HepG2 (cell line): ENCODE results near the gene KCNK7. TPM values are rescaled to one million over a fixed set of nuclear protein-coding genes. Genes with fewer than 3 reads are reported as not detected.

Experiments
- AKAP8 ChIP-seq: sonication (generic); formaldehyde crosslinking; IDR thresholded peaks from 2 replicates; pipeline ENCODE4 v1.5.1; 2020; ENCODE audit warnings: mild to moderate bottlenecking, missing genetic modification reagents
- DNMT3B ChIP-seq: conservative IDR thresholded peaks from 2 replicates; pipeline ENCODE4 v1.6.1; 2016; ENCODE audit warnings: missing biosample characterization, control low read depth
- FOXA1 ChIP-seq, 2 experiments: fragments of 450-650 bp in 1 of 2; sonication (generic) in 1 of 2; formaldehyde crosslinking in 1 of 2; IDR thresholded peaks; 2 replicates each; pipeline versions ENCODE4 v1.4.0 to v1.6.1; 2016 to 2020; ENCODE audit warnings: missing genetic modification reagents in 1 of 2
- HNF4G ChIP-seq, 2 experiments: sonication (generic) in 1 of 2; formaldehyde crosslinking in 1 of 2; IDR thresholded peaks; 2 replicates each; pipeline versions ENCODE4 v1.4.0 to v1.6.1; 2011 to 2020; ENCODE audit warnings: borderline replicate concordance in 2 of 2, low read depth in 2 of 2, mild to moderate bottlenecking in 2 of 2, low read length in 1 of 2, missing genetic modification reagents in 1 of 2, moderate library complexity in 1 of 2
- MAZ ChIP-seq, 2 experiments: sonication (generic) in 1 of 2; formaldehyde crosslinking in 1 of 2; IDR thresholded peaks; 2 replicates each; pipeline versions ENCODE4 v1.5.0 to v1.6.1; 2012 to 2020; ENCODE audit warnings: low read depth in 2 of 2, mild to moderate bottlenecking in 2 of 2, borderline replicate concordance in 1 of 2, improper control_type of control experiment in 1 of 2, low read length in 1 of 2, missing genetic modification reagents in 1 of 2, moderate library complexity in 1 of 2
- MTF2 ChIP-seq: sonication (generic); formaldehyde crosslinking; IDR thresholded peaks from 2 replicates; pipeline ENCODE4 v1.5.0; 2020; ENCODE audit warnings: missing genetic modification reagents, borderline replicate concordance
- PRDM4 ChIP-seq: sonication (generic); formaldehyde crosslinking; IDR thresholded peaks from 2 replicates; pipeline ENCODE4 v1.9.0; 2021; ENCODE audit warnings: missing genetic modification reagents, borderline replicate concordance
- RARA ChIP-seq: IDR thresholded peaks from 2 replicates; pipeline ENCODE4 v1.6.1; 2016; ENCODE audit warnings: missing genetic modification reagents, missing compliant biosample characterization
- RFXANK ChIP-seq: IDR thresholded peaks from 2 replicates; pipeline ENCODE4 v1.6.1; 2016
- SOX13 ChIP-seq, 3 experiments: fragments of 450-650 bp in 1 of 3; sonication (generic) in 1 of 3; formaldehyde crosslinking in 1 of 3; IDR thresholded peaks in 2 of 3; conservative IDR thresholded peaks in 1 of 3; 2 replicates each; pipeline versions ENCODE4 v1.5.0 to v1.6.1; 2016 to 2020; ENCODE audit warnings: antibody characterized with exemption in 1 of 3, mild to moderate bottlenecking in 1 of 3, missing compliant biosample characterization in 1 of 3, missing genetic modification reagents in 1 of 3, moderate library complexity in 1 of 3
- YEATS2 ChIP-seq: sonication (generic); formaldehyde crosslinking; IDR thresholded peaks from 2 replicates; pipeline ENCODE4 v1.4.0; 2020; ENCODE audit warnings: missing genetic modification reagents, borderline replicate concordance
- ZBTB25 ChIP-seq: IDR thresholded peaks from 2 replicates; pipeline ENCODE4 v1.6.1; 2018; ENCODE audit warnings: missing genetic modification reagents
- ZC3H4 ChIP-seq: sonication (generic); formaldehyde crosslinking; IDR thresholded peaks from 2 replicates; pipeline ENCODE4 v1.4.0; 2020; ENCODE audit warnings: missing genetic modification reagents, borderline replicate concordance
- ZNF3 ChIP-seq: IDR thresholded peaks from 2 replicates; pipeline ENCODE4 v1.7.0; 2017; ENCODE audit warnings: inconsistent platforms
- ZNF678 ChIP-seq: sonication (generic); formaldehyde crosslinking; IDR thresholded peaks from 2 replicates; pipeline ENCODE4 v1.4.0; 2020; ENCODE audit warnings: mild to moderate bottlenecking, missing genetic modification reagents
- polyA plus RNA-seq, 8 experiments: library from polyadenylated mRNA; depleted of rRNA in 3 of 8; stranded (reverse) in 7 of 8; unstranded in 1 of 8; fragments of >200 nt; fragmentation: Illumina TruSeq in 4 of 8; extraction: Trizol in 4 of 8; gene quantifications; 2 replicates each; pipeline versions ENCODE4 v1.2.1 to v1.2.3, GENCODE V29; 2011 to 2016; ENCODE audit warnings: low read depth in 4 of 8, missing spikeins in 1 of 8, mixed read lengths in 1 of 8; ENCODE audit not compliant: insufficient read depth in 1 of 8
- total RNA-seq, 5 experiments: library from RNA; depleted of rRNA; stranded (reverse); fragments of >200 nt; fragmentation: Illumina TruSeq; extraction: Trizol; gene quantifications; 2 replicates each; pipeline ENCODE4 v1.2.3, GENCODE V29; 2016; ENCODE audit warnings: low read depth in 1 of 5
- TF ChIP-seq, protein P1 (sequence below): sonication (generic); formaldehyde crosslinking; IDR thresholded peaks from 2 replicates; pipeline ENCODE4 v1.4.0; 2020; ENCODE audit warnings: missing genetic modification reagents, borderline replicate concordance
- TF ChIP-seq, protein P2 (sequence below): sonication (generic); formaldehyde crosslinking; IDR thresholded peaks from 2 replicates; pipeline ENCODE4 v1.5.1; 2020; ENCODE audit warnings: missing genetic modification reagents, mild to moderate bottlenecking, borderline replicate concordance
- TF ChIP-seq, protein P3 (sequence below): IDR thresholded peaks from 2 replicates; pipeline ENCODE4 v1.6.1; 2018; ENCODE audit warnings: missing genetic modification reagents, mild to moderate bottlenecking, missing compliant biosample characterization

KCNK7 gene
- total and polyA plus RNA-seq, 2 of the 13 experiments (the other 11 are each of a cell fraction or from before 2014, with no cell fraction given), result 0.11 TPM; not detected in 1

DNA sequence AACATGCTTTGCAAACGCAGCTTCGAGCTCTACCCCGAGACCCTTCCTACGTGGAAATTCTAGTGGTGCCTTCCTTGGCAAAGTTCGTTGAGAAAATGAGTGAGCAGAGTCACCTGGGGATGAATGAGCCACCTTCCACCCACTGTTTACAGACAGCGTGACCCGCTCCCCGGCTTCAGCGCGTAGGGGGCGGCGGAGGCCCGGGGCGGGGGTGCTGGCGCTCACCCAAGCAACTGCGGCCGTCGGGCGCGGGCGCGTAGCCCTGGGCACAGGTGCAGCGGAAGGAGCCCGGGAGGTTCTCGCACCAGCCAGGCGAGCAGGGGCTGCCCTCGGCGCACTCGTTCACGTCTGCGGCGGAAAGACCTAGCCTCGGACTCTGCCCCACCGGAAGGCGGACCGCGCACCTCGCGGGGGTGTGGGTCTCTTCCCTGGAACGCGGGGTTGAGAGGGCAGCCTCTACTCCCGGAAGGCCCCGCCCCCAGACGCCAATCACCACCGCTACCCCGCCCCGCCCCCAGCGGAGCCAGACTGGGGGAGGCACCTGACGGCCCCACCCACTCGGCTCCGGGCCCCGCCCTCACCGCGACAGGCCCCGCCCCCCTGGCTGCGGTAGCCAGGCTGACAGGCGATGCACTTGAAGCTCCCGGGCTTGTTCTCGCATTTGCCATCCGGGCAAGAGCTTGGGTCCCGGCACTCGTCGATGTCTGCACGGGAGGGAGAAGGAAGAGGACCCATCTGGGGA lies 49.2 kb downstream of the KCNK7 start (continued):
- TF ChIP-seq MAZ (IDR thresholded peaks at IDR 0.05; ENCODE audit: borderline replicate concordance, low read depth, low read length), result no peak
- TF ChIP-seq MAZ (CRISPR knock-in tag; IDR thresholded peaks at IDR 0.05; ENCODE audit: low read depth), result peak; percentile 53; the same call in 1 of the 2 replicates
- 0 out of 2 replicates have a peak, but pooled peaks have one; percentile 44 for TF ChIP-seq HNF4G (IDR thresholded peaks at IDR 0.05; ENCODE audit: borderline replicate concordance, low read depth, low read length)
- peak; percentile 60; the same call in 1 of the 2 replicates for TF ChIP-seq HNF4G (CRISPR knock-in tag; IDR thresholded peaks at IDR 0.05; ENCODE audit: borderline replicate concordance, low read depth)
- TF ChIP-seq, protein P1, sequence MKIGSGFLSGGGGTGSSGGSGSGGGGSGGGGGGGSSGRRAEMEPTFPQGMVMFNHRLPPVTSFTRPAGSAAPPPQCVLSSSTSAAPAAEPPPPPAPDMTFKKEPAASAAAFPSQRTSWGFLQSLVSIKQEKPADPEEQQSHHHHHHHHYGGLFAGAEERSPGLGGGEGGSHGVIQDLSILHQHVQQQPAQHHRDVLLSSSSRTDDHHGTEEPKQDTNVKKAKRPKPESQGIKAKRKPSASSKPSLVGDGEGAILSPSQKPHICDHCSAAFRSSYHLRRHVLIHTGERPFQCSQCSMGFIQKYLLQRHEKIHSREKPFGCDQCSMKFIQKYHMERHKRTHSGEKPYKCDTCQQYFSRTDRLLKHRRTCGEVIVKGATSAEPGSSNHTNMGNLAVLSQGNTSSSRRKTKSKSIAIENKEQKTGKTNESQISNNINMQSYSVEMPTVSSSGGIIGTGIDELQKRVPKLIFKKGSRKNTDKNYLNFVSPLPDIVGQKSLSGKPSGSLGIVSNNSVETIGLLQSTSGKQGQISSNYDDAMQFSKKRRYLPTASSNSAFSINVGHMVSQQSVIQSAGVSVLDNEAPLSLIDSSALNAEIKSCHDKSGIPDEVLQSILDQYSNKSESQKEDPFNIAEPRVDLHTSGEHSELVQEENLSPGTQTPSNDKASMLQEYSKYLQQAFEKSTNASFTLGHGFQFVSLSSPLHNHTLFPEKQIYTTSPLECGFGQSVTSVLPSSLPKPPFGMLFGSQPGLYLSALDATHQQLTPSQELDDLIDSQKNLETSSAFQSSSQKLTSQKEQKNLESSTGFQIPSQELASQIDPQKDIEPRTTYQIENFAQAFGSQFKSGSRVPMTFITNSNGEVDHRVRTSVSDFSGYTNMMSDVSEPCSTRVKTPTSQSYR, result no peak
- no peak for TF ChIP-seq ZC3H4 (CRISPR knock-in tag)
- 0 out of 2 replicates have a peak, but pooled peaks have one; percentile 60 for TF ChIP-seq AKAP8
- no peak for TF ChIP-seq YEATS2 (CRISPR knock-in tag)
- TF ChIP-seq RFXANK (CRISPR knock-in tag), result no peak
- TF ChIP-seq MTF2 (CRISPR knock-in tag), result no peak
- TF ChIP-seq DNMT3B, result no peak
- TF ChIP-seq ZNF3 (CRISPR knock-in tag), result no peak
- TF ChIP-seq, protein P2, sequence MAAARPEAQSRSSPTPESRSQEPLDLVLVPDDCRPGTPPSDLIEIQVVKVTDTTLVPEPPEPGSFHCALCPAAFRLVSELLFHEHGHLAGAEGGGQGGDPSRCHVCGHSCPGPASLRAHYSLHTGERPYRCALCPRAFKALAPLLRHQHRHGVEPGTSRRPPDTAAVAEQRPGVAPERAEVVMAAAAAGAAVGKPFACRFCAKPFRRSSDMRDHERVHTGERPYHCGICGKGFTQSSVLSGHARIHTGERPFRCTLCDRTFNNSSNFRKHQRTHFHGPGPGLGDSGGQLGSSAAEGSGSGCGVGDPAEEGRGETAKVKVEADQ, result no peak
- no peak for TF ChIP-seq FOXA1 (IDR thresholded peaks at IDR 0.05)
- TF ChIP-seq FOXA1 (CRISPR knock-in tag; IDR thresholded peaks at IDR 0.05), result 0 out of 2 replicates have a peak, but pooled peaks have one; percentile 15
- TF ChIP-seq SOX13 (IDR thresholded peaks at IDR 0.05), result no peak
- peak in 1 of 2 experiments; percentile 42; a peak in 2 of 4 replicates for TF ChIP-seq SOX13 (CRISPR knock-in tag; conservative IDR thresholded peaks at IDR 0.05 in 1 of 2, IDR thresholded peaks at IDR 0.05 in 1 of 2)
- no peak for TF ChIP-seq ZNF678 (CRISPR knock-in tag)
- TF ChIP-seq ZBTB25, result 0 out of 2 replicates have a peak, but pooled peaks have one; percentile 25
- TF ChIP-seq, protein P3, sequence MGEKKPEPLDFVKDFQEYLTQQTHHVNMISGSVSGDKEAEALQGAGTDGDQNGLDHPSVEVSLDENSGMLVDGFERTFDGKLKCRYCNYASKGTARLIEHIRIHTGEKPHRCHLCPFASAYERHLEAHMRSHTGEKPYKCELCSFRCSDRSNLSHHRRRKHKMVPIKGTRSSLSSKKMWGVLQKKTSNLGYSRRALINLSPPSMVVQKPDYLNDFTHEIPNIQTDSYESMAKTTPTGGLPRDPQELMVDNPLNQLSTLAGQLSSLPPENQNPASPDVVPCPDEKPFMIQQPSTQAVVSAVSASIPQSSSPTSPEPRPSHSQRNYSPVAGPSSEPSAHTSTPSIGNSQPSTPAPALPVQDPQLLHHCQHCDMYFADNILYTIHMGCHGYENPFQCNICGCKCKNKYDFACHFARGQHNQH (CRISPR knock-in tag), result 0 out of 2 replicates have a peak, but pooled peaks have one; percentile 43
- no peak for TF ChIP-seq PRDM4 (CRISPR knock-in tag)
- TF ChIP-seq RARA (CRISPR knock-in tag), result peak; percentile 76
